GM18873 (cell line): ENCODE measurements around the gene CD247.

Source experiments
- ATAC-seq: cut with Tn5 transposase; IDR thresholded peaks from one replicate; pipeline ENCODE4 v1.9.1; 2021; ENCODE audit warnings: mild to moderate bottlenecking, moderate library complexity, moderate number of reproducible peaks; ENCODE audit not compliant: unreplicated experiment, low FRiP score

CD247 gene

DNA sequence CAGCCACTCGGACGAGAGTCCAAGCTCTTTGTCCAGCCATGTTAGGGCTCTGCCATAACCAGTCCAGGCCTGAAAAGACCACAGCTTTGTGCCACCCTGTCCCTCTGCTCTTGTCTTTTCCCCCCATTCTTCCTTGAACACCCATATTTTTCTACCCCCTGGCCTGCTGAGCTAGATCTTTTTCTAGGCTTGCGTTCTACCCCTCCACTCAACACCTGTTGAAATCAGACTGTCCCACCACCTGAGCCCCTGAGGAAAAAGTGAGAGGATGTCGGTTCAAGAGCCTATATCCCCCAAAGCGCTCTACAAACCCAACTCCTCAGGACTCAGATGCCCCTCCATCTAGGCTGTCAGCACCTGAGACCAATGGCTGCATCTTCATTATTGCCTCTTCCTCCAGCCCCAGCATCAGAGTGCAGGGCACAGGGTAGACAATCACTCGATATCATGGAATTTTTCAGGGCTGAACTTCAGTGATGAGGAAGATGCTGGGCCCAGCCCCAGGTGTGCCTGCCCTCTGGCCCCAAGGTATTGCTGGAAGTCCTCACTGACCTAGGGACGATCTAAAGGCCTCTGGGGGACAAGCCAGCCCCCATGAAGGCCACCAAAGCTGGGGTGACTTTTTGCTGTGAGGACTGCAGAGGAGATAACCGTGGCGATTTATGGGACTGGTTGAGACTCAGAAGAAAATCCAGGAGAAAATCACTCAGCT is 75.3 kb downstream of the CD247 start:
- no peak for ATAC-seq

DNA sequence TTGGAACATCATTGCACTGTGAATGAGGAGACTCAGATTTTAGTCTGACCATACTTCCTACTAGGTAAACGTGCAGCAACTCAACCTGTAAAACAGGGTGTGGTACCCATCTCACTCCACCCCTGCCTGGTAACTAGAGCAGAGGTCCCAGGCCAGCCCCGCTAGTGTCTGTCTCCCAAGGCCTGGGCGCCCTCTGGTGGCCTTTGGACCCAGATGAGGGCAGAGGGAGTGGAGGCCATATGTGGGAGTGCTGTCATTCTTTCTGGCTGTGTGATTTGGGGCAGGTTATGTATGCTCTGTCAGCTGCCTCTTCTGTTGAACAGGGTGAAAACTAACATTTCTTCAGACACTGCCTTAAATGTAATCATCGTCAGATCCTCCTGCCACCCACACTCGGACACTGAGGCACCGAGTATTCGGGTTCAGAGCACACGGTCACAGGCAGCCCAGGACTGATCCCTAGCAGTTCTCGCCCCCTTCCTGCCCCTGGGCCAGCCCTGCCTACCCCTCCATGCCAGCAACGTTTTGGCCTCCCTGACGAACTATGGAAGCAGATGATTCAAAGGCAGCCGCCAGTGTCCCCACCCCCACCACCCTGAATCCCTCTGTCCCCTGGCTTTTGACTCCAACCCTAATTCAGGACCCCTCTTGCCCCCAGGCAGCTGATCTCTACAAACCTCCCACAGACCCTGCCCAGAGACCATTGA is 76.0 kb downstream of the CD247 start:
- no peak for ATAC-seq

DNA sequence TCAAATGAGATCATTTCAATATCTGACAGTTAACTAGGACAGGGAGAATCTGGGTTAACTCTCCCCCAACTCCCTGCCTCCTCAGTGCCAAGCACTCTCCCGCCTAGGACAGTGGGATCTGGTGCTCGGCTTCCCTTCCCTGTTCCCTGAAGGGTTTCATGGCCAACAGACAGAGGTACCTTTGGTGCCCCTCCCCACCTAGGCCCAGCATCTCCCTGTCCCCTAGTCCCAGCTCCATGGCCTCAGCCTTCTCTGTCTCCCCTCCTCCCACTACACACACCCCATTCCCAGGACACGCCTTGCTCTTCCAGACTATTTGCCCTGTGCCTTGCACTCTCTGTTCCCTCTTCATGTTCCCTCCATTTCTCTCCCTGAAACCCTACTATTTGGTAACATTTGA is 77.1 kb downstream of the CD247 start:
- no peak for ATAC-seq

DNA sequence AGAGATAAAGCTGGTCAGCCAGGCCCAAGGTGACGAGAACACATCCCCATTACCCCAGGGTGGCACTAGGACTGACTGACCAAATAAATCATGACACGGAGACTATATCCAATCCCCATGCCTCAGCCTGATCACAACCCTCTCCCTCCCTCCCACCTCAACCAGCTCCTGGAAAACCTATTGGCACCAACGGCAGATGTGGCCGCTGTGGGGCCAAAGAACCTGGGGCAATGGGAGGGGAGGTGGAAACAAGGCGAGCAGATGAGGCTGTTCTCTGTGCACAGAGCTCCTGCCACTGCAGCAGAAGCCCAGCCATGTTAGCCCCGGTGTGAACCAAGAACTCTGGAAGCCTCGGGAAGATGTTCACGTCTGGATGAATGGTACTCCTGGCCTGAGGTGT is 77.6 kb downstream of the CD247 start:
- no peak for ATAC-seq

DNA sequence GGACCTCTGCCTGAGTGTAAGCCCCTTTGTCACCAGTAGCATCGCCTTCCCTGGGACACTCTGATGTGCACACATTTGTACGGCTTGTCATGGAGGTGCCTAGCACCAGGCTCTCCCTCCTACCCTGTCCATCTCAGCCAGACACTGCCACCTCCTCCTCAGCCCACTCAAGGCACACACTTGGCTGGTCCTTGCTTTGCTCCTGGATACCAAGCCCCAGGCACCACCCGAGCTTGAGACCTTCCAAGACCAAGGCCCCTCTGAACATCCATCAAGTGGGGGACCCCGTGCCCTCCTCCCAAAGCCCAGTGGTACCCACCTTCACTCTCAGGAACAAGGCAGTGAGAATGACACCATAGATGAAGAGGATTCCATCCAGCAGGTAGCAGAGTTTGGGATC is 78.0 kb downstream of the CD247 start:
- ATAC-seq, result no peak

DNA sequence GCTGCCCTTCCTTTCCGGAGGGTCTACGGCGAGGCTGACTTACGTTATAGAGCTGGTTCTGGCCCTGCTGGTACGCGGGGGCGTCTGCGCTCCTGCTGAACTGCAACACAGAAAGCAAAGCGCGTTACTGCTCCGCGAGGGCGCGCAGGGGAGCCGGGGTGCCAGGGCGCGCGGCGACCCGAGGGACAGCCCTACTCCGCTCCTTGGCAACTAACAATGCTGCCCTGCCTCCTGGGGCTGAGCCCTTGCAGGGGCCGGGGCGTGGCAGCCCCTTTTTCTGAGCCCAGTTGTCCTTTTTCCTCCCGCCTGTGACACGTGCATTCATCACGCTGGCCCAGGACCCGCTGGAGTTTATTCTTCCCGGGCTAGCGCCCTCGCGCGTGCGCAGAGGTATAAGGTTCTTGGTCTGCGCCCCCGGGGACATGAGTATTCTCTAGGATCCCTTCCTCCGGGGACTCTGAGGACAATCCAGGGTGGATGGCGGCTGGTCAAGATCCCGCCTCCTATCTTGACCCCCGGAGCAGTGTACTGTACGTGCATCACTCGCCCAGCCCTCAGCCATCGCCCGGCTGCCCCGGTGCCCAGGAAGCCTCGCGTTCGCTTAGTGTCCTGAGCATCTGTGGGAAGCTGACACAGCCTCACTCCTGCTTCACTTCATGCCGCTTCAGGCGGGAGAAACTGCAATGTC is 78.9 kb downstream of the CD247 start:
- ATAC-seq, result no peak

DNA sequence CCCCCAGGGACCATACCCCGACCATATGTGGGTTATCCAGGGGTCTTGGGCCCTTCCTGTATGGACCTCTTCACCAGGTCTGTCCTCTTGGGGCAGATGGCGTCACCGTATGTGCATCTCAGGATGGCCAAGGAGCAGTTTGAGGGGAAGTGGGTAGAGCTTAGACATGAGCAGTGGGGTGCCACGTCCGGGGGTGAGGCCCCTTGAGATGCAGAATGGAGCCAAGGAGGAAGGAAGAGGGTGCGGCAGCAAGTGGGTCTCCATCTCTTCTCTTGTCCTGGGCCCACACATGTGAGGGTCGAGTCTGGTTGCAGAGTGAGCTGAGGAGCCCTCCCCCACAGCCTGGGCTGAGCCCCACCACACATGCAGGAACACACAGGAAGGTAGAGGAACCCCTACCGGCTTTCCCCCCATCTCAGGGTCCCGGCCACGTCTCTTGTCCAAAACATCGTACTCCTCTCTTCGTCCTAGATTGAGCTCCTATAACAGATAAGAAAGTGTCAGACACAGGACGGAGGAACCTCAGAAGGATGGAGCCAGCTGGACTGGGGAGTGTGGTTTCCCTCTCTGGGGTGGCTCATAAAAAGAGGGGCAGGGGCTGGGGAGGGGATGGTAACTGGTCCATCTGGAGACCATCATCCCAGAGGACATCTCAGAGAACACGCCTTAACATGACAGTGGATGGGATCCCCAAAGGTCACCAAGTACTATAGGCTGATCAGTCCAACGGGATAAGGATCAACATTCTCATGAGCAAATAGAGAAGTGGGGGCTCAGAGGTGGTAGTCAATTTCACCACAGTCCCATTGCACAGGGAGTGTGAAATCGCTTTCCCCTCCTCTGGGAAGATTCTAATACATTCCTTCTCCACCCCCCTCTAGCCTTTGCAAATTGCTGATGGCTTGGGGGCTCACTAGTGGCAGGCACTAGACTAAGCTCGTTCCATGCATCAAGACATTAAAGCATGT is 79.9 kb downstream of the CD247 start:
- ATAC-seq, result no peak

DNA sequence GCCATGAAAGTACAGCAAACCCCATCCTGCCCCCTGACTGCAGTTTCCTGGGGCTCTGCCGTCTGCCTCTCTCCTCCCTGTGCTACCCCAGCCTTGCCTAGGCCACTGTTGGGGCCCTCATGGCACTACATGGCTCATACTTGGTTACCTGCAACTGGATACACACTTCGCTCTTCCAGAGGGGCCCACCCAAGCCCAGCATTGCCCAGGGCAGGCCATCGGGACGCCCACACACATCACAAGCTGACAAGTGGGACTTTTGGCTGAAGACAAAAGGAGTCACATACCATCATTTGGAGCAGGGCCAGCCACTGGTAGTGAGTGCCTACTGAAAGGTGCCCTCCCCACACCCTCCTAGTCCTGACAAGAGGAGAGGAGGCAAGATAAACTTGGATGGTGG is 82.8 kb downstream of the CD247 start:
- ATAC-seq, result no peak

DNA sequence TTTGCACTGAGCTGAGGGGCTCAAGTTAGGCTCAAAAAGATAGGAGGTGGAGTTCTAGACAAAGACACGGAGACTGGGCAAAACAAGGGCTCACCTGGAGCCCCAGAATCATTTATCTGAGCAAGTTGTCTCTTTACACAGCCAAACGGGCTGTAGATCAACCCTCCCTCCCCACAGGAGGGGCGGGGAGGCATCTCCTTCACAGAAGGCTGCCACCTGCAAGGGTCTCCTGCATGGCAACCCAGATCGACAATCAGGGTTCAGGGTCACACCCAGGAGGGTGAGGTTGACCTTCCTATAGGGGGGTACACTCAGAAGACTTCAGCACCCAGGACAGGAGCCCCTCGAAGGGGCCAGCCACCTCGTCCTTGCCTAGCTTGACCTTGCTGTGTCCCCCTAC is 84.0 kb downstream of the CD247 start:
- ATAC-seq, result no peak

DNA sequence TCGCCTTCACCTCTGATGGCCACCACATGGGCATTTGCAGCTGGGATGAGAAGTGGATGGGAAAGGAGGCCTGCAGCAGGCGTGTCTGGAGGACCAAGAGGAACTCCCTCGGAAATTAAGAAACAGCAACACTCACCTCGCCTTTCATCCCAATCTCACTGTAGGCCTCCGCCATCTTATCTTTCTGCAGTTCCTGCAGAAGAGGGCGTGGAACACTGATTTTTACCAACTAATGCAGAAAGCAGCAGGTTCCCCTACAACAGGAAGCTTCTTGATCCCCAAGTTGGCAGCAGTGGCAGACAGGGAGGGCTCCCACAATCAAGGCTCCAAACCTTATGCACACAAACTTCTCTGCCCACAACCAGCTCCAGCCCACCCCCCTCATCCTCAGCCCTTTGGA is 84.4 kb downstream of the CD247 start:
- ATAC-seq, result no peak

DNA sequence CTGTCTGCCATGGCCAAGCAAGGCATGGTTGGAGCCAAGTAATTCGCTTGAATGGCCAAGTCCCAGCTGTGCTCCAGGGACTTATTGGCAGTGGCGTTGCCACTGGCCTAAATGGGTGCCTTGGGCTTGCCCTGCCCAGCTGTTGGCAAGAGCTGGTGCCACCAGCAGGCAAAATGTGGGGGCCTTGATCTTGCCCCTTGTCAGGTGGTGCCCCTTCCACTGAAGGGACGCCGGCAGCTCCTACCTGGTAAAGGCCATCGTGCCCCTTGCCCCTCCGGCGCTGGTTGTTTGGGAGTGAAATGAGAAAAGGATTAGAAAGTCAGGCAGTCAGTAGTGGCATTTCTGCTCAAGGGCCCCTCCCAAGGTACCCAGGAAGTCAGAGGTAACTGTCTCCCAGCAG is 85.5 kb downstream of the CD247 start:
- ATAC-seq, result no peak

DNA sequence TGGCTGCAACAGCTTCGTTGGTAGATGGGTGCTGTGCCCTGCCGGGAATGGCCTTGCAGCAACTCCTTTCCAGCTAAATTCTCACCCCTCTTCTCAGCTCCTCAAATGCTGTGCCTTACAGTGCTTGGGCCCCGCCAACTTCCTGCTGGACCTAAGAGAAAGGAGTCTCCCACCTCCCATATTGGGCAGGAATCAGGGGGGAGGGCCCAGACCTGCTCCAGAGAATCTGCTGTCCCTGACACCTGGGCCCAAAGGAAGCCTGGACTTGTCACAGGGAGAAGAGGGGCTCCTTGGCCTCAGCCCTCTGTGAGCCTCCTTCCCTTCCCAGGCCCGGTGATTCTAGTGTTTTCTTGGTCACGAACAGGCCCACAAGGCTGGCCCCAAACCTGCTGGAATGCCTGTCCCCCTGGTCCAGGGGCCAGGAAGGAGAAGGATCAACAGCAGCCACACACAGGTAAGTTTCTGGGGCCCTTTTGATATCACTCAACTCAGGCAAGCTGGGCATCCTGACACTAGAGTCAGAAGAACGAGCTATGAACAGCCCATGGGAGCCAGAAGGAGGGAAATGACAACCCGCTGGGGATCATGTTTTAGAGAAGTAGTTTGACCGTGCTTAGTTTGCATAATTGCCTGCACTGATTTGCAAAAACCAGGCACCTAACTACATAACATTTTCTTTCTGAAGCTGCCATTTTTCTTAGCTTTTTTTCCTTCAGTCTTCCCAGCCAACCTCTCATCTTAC is 86.2 kb downstream of the CD247 start:
- ATAC-seq, result no peak

DNA sequence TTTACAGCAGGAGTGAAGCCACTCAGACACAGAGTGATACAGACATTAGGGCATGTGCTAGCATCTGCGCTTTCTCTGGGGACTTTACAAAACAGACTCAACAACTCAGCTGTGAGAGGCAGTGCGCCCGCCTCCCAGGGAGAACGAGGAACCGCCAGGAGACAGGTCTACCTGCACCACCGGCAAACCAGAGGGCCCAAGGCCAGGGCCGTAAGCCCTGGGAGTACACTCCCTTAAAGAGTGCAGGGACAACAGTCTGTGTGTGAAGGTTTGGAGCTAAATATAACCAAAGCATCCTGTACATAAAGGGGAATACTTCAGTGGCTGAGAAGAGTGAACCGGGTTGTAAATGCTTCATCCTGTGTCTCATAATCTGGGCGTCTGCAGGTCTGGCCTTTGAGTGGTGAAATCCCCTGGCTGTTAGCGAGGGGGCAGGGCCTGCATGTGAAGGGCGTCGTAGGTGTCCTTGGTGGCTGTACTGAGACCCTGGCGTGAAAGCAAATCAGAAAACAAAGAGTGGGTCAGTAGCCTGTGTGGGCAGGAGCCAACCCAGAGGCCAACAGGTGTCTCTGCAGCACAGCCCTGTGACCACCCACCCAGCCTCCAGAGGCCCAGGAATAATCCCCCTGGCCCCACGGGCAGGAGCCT is 86.9 kb downstream of the CD247 start:
- peak; percentile 36 for ATAC-seq

DNA sequence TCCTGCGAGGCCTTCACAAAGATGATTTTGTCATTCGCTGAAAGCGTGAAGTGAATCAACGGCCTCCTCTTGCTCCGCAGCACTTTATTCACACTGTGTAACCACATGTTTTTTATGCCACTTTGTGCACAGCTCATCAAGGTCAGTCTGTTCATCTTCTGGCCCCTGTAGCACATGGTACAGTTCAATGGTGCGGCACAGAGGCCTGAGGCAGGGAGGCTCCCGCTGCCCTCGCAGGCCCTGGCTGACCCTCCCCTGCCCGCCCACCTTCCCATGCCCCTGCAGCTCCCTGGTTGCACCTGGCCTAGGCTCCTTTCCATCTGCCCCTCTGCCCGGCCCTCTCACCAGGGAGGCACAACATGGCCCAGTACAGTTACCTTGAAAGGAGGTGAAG is 87.5 kb downstream of the CD247 start:
- ATAC-seq, result no peak

DNA sequence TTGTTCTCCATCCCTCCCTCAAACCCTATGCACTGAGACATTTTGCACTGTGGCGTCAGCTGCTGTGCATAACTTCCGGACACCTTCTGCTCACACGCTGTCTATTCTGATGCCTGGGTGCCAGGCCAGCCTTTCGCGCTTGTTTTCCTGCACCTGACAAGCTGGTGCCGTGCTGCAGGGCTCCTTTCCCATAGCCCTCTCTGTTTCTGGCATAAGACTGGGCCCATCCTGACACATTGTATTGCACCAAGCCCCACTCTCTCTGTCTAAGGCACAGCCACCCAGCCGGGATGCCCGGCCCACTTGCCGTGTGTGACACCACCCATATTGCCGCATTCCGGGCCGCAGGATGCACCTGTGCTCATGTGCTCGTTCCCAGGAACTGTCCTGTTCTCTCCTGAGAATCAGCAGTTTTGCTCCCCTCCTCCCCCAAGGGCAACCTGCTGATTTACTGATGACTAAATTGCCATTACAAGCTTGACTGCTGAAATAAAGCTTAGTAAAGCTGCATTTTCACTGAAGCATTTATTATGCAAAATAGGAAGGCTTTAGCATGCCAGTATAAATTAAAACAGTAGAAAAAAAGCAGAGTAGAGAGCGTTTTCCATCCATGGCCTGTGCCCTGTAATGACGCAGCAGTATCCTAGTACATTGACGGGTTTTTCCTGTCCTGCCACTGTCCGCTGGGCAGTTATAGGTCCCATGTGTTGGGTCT is 88.0 kb downstream of the CD247 start:
- no peak for ATAC-seq

DNA sequence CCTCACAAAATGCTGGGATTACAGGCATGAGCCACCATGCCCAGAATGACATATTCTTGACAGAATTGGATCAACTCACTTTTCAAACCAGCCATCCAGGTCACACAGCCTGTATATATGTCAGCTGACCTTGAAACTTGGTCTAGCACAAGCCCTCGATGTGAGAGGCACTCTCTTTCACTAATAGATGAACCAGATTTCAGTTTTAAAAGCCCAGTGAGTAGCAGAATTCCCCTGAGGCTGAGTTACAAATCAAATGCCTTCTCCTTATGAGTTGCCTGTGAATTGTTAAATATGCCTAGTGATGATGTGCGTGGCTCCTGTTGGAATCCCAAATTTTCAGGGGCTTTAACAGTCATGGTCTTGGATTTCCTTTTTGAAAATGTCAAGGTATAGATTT is 88.7 kb downstream of the CD247 start:
- ATAC-seq, result peak; percentile 52

DNA sequence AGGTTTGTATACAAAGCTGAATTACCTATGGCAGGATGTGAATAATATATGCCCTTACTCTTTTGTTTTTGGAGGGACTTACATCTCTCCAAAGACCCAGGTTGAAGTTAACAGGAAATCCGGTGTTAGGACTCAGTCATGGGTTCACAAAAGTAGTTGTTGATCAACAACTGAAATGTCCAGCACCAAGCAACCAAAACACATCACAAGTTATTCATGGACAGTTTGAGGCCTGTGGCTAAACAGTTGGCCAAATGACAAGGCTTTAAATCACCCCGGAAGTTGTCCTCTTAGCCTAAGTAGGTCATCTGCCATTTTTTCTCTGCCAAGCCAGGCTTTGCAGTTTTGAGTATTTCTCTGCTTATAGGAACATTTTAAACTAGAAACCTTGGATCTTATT is 89.9 kb downstream of the CD247 start:
- no peak for ATAC-seq

DNA sequence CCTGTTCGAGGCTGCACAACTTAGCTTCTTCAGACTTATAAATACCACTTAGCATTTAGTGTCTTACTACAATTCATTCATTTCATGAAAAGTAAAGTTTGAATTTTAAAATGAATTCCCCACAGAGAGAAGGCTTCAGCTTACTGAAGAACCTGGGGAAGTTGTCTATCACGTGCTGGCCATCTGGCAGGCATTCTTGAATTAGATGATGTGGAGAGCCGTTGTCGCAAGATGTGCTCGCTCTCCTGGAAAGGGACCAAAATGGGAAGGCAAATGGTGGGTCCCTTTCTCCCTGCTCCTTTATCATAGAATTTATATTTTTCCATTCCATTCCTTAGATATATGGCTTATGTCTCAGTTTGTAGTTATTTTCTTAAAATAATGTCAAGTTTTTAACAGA is 90.5 kb downstream of the CD247 start:
- ATAC-seq, result no peak

DNA sequence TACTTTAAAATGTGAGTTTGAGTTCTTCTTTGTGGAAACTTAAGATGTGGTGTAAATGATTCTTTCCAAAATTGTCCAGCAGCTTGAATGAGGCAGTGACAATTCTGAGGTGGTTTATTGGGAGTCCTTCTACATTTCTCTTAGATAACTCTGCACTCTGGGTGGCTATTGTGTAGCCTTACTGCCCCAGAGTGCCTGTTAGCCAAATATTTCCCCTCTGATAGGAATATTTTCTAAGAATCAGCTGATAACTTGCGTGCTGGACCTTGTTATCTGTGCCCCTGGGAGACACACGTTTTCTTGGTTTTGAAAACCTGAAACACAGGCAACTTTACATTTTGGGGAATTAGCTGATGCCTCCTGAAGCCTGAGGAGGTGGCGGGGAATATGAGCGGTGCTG is 91.6 kb downstream of the CD247 start:
- ATAC-seq, result no peak
